ENCODE results near the gene C9orf152. TPM values are rescaled to one million over a fixed set of nuclear protein-coding genes. Genes with fewer than 3 reads are reported as not detected.
A peak's percentile ranks its signal among the peaks of the same experiment; 100 is the strongest.

C9orf152 gene
- total and polyA plus RNA-seq, 9 donors = 0.05 to 0.47 (median 0.16) TPM; not detected in 3

GRCh38 chr9:110183208-110184145, 24.5 kb downstream of the C9orf152 start:
- Histone ChIP-seq H3K4me3 (ENCODE audit: low read length) (no peak overlapping the region), H3K9me3 (replicated peaks; ENCODE audit: control insufficient read depth, low read depth, low read length) (no peaks in the 10 kb centered on the region), H3K27me3 (ENCODE audit: control insufficient read depth, insufficient read depth, low read length) (no peaks in the 10 kb centered on the region), H3K4me1 (ENCODE audit: control insufficient read depth, insufficient read depth, low read length) (no peaks in the 10 kb centered on the region), H3K27ac (ENCODE audit: low read length) (no peak overlapping the region), H3K36me3 (ENCODE audit: control insufficient read depth, insufficient read depth, low read length) (no peaks in the 10 kb centered on the region)
- peak; percentile 83 for DNase-seq
- 93% methylated on average over 2 of the region's 7 CpGs for WGBS (ENCODE audit: insufficient coverage)

GRCh38 chr9:110180511-110181434, 27.2 kb downstream of the C9orf152 start:
- Histone ChIP-seq H3K4me3 (ENCODE audit: low read length) (no peak overlapping the region), H3K27ac (ENCODE audit: low read length) (no peak overlapping the region), H3K27me3 (ENCODE audit: control insufficient read depth, insufficient read depth, low read length) (no peaks in the 10 kb centered on the region), H3K36me3 (ENCODE audit: control insufficient read depth, insufficient read depth, low read length) (no peaks in the 10 kb centered on the region), H3K9me3 (replicated peaks; ENCODE audit: control insufficient read depth, low read depth, low read length) (no peaks in the 10 kb centered on the region), H3K4me1 (ENCODE audit: control insufficient read depth, insufficient read depth, low read length) (no peaks in the 10 kb centered on the region)
- 20% methylated on average over 1 of the region's 7 CpGs for WGBS (ENCODE audit: insufficient coverage)
- no peak for DNase-seq

- Histone ChIP-seq H3K4me1 (ENCODE audit: control insufficient read depth, insufficient read depth, low read length) (no peaks in the 10 kb centered on the region), H3K27me3 (ENCODE audit: control insufficient read depth, insufficient read depth, low read length) (no peaks in the 10 kb centered on the region), H3K27ac (ENCODE audit: low read length) (no peak overlapping the region), H3K36me3 (ENCODE audit: control insufficient read depth, insufficient read depth, low read length) (no peaks in the 10 kb centered on the region), H3K9me3 (replicated peaks; ENCODE audit: control insufficient read depth, low read depth, low read length) (no peaks in the 10 kb centered on the region), H3K4me3 (ENCODE audit: low read length) (no peak overlapping the region)
- WGBS (ENCODE audit: insufficient coverage) = no CpG with 5 or more reads among the region's 4 CpGs
- no peak for DNase-seq
Measured at GRCh38 chr9:110179734-110180133, 28.2 kb downstream of the C9orf152 start.

- no peak for DNase-seq
- Histone ChIP-seq H3K27ac (ENCODE audit: low read length) (no peak overlapping the region), H3K9me3 (replicated peaks; ENCODE audit: control insufficient read depth, low read depth, low read length) (no peaks in the 10 kb centered on the region), H3K36me3 (ENCODE audit: control insufficient read depth, insufficient read depth, low read length) (no peaks in the 10 kb centered on the region), H3K4me1 (ENCODE audit: control insufficient read depth, insufficient read depth, low read length) (no peaks in the 10 kb centered on the region), H3K27me3 (ENCODE audit: control insufficient read depth, insufficient read depth, low read length) (no peaks in the 10 kb centered on the region), H3K4me3 (ENCODE audit: low read length) (no peak overlapping the region)
- no CpG with 5 or more reads among the region's 1 CpG for WGBS (ENCODE audit: insufficient coverage)
Measured at GRCh38 chr9:110178281-110178680, 29.7 kb downstream of the C9orf152 start.

- Histone ChIP-seq H3K27me3 (ENCODE audit: control insufficient read depth, insufficient read depth, low read length) (no peaks in the 10 kb centered on the region), H3K36me3 (ENCODE audit: control insufficient read depth, insufficient read depth, low read length) (peaks cover 7% of the 10 kb centered on the region), H3K4me3 (ENCODE audit: low read length) (no peak overlapping the region), H3K27ac (ENCODE audit: low read length) (no peak overlapping the region), H3K4me1 (ENCODE audit: control insufficient read depth, insufficient read depth, low read length) (no peaks in the 10 kb centered on the region), H3K9me3 (replicated peaks; ENCODE audit: control insufficient read depth, low read depth, low read length) (no peaks in the 10 kb centered on the region)
- WGBS (ENCODE audit: insufficient coverage) = 96% methylated on average over 3 of the region's 4 CpGs
- no peak for DNase-seq
Measured at GRCh38 chr9:110175275-110175968, 32.5 kb downstream of the C9orf152 start.

GRCh38 chr9:110173322-110173642, 34.7 kb downstream of the C9orf152 start:
- no peaks in the 10 kb centered on the region for H3K4me1 ChIP-seq (ENCODE audit: control insufficient read depth, insufficient read depth, low read length)
- no peak overlapping the region for H3K27ac ChIP-seq (ENCODE audit: low read length)
- WGBS (ENCODE audit: insufficient coverage) = 50% methylated on average over 6 of the region's 7 CpGs
- no peaks in the 10 kb centered on the region for H3K9me3 ChIP-seq (replicated peaks; ENCODE audit: control insufficient read depth, low read depth, low read length)
- peaks cover 17% of the 10 kb centered on the region for H3K36me3 ChIP-seq (ENCODE audit: control insufficient read depth, insufficient read depth, low read length)
- H3K27me3 ChIP-seq (ENCODE audit: control insufficient read depth, insufficient read depth, low read length) = no peaks in the 10 kb centered on the region
- H3K4me3 ChIP-seq (ENCODE audit: low read length) = no peak overlapping the region
- no peak for DNase-seq

GRCh38 chr9:110170357-110171257, 37.4 kb downstream of the C9orf152 start:
- no peak overlapping the region for H3K27ac ChIP-seq (ENCODE audit: low read length)
- no peaks in the 10 kb centered on the region for H3K4me1 ChIP-seq (ENCODE audit: control insufficient read depth, insufficient read depth, low read length)
- WGBS (ENCODE audit: insufficient coverage) = 93% methylated on average over 5 of the region's 9 CpGs
- no peaks in the 10 kb centered on the region for H3K9me3 ChIP-seq (replicated peaks; ENCODE audit: control insufficient read depth, low read depth, low read length)
- H3K36me3 ChIP-seq (ENCODE audit: control insufficient read depth, insufficient read depth, low read length) = peaks cover 22% of the 10 kb centered on the region
- H3K4me3 ChIP-seq (ENCODE audit: low read length) = no peak overlapping the region
- DNase-seq = no peak
- no peaks in the 10 kb centered on the region for H3K27me3 ChIP-seq (ENCODE audit: control insufficient read depth, insufficient read depth, low read length)

GRCh38 chr9:110168486-110168885, 39.5 kb downstream of the C9orf152 start:
- no peaks in the 10 kb centered on the region for H3K4me1 ChIP-seq (ENCODE audit: control insufficient read depth, insufficient read depth, low read length)
- no peak overlapping the region for H3K4me3 ChIP-seq (ENCODE audit: low read length)
- H3K27me3 ChIP-seq (ENCODE audit: control insufficient read depth, insufficient read depth, low read length) = no peaks in the 10 kb centered on the region
- DNase-seq = no peak
- 100% methylated on average over 2 of the region's 5 CpGs for WGBS (ENCODE audit: insufficient coverage)
- peaks cover 22% of the 10 kb centered on the region for H3K36me3 ChIP-seq (ENCODE audit: control insufficient read depth, insufficient read depth, low read length)
- H3K27ac ChIP-seq (ENCODE audit: low read length) = no peak overlapping the region
- no peaks in the 10 kb centered on the region for H3K9me3 ChIP-seq (replicated peaks; ENCODE audit: control insufficient read depth, low read depth, low read length)

- H3K36me3 ChIP-seq (ENCODE audit: control insufficient read depth, insufficient read depth, low read length) = peaks cover 20% of the 10 kb centered on the region
- no peaks in the 10 kb centered on the region for H3K27me3 ChIP-seq (ENCODE audit: control insufficient read depth, insufficient read depth, low read length)
- H3K27ac ChIP-seq (ENCODE audit: low read length) = no peak overlapping the region
- DNase-seq = no peak
- H3K4me1 ChIP-seq (ENCODE audit: control insufficient read depth, insufficient read depth, low read length) = peaks cover 2% of the 10 kb centered on the region
- WGBS (ENCODE audit: insufficient coverage) = 78% methylated on average over 2 of the region's 4 CpGs
- H3K4me3 ChIP-seq (ENCODE audit: low read length) = no peak overlapping the region
- H3K9me3 ChIP-seq (replicated peaks; ENCODE audit: control insufficient read depth, low read depth, low read length) = no peaks in the 10 kb centered on the region
Measured at GRCh38 chr9:110161940-110162339, 46.0 kb downstream of the C9orf152 start.
